Neural progenitor cell (in vitro differentiated cells): ENCODE measurements around the gene KCNG3. TPM values are rescaled to one million over a fixed set of nuclear protein-coding genes. Genes with fewer than 3 reads are reported as not detected.

Experiments
- DNase-seq: peaks from one replicate; pipeline ENCODE4 v3.0.0-alpha.2; 2016; ENCODE audit warnings: low spot score
- H2AFZ ChIP-seq: fragments of 200-600 bp; sonication (generic); replicated peaks from 2 replicates; pipeline ENCODE4 v1.6.1; 2016; ENCODE audit warnings: antibody characterized with exemption
- H3F3A ChIP-seq: fragments of 200-600 bp; sonication (generic); 2 replicates; pipeline ENCODE4 v1.6.1; 2016; ENCODE audit warnings: antibody characterized with exemption, low read depth
- H3K27ac ChIP-seq: fragments of 200-600 bp; sonication (generic); 2 replicates; pipeline ENCODE4 v1.5.1; 2016; ENCODE audit warnings: mild to moderate bottlenecking
- H3K27me3 ChIP-seq: fragments of 200-600 bp; sonication (generic); 2 replicates; pipeline ENCODE4 v1.6.1; 2016; ENCODE audit warnings: mild to moderate bottlenecking, moderate library complexity
- H3K36me3 ChIP-seq: fragments of 200-600 bp; sonication (generic); 2 replicates; pipeline ENCODE4 v1.5.1; 2016
- H3K4me1 ChIP-seq: fragments of 200-600 bp; sonication (generic); 2 replicates; pipeline ENCODE4 v1.6.1; 2016; ENCODE audit warnings: mixed run types
- H3K4me2 ChIP-seq: fragments of 200-600 bp; sonication (generic); 2 replicates; pipeline ENCODE4 v1.6.1; 2016
- H3K4me3 ChIP-seq: fragments of 200-600 bp; sonication (generic); 2 replicates; pipeline ENCODE4 v1.5.1; 2016
- H3K79me2 ChIP-seq: fragments of 200-600 bp; sonication (generic); 2 replicates; pipeline ENCODE4 v1.6.1; 2016; ENCODE audit warnings: low read depth
- H3K9ac ChIP-seq: fragments of 200-600 bp; sonication (generic); 2 replicates; pipeline ENCODE4 v1.6.1; 2016
- H3K9me3 ChIP-seq: fragments of 200-600 bp; sonication (generic); 2 replicates; pipeline ENCODE4 v1.5.1; 2016; ENCODE audit warnings: low read depth
- H4K20me1 ChIP-seq: fragments of 200-600 bp; sonication (generic); 2 replicates; pipeline ENCODE4 v1.6.1; 2016; ENCODE audit warnings: low read depth
- H3K27ac Mint-ChIP-seq: 3 replicates; pipeline ENCODE4 v1.8.0; 2021; ENCODE audit warnings: mixed read lengths
- H3K27me3 Mint-ChIP-seq: 2 replicates; pipeline ENCODE4 v1.8.0; 2022; ENCODE audit warnings: low read depth, mild to moderate bottlenecking, inconsistent platforms, moderate library complexity, mixed read lengths; ENCODE audit not compliant: insufficient read depth
- H3K36me3 Mint-ChIP-seq: 3 replicates; pipeline ENCODE4 v1.8.0; 2021; ENCODE audit warnings: mixed read lengths
- H3K4me1 Mint-ChIP-seq: 3 replicates; pipeline ENCODE4 v1.8.0; 2021; ENCODE audit warnings: mixed read lengths
- H3K4me3 Mint-ChIP-seq: 3 replicates; pipeline ENCODE4 v1.8.0; 2021; ENCODE audit warnings: mild to moderate bottlenecking, moderate library complexity, mixed read lengths
- H3K9me3 Mint-ChIP-seq: 3 replicates; pipeline ENCODE4 v1.8.0; 2020; ENCODE audit warnings: mixed read lengths
- CTCF ChIP-seq: fragments of 200-600 bp; sonication (generic); IDR thresholded peaks from 2 replicates; pipeline ENCODE4 v1.5.1; 2017; ENCODE audit warnings: antibody characterized with exemption, mild to moderate bottlenecking
- EZH2 ChIP-seq: fragments of 200-600 bp; sonication (generic); IDR thresholded peaks from 2 replicates; pipeline ENCODE4 v1.6.1; 2017; ENCODE audit warnings: antibody characterized with exemption, mild to moderate bottlenecking, moderate library complexity
- EZH2phosphoT487 ChIP-seq: fragments of 200-600 bp; sonication (generic); IDR thresholded peaks from 2 replicates; pipeline ENCODE4 v1.6.1; 2017; ENCODE audit warnings: antibody characterized with exemption
- total RNA-seq: library from RNA; depleted of rRNA; stranded (reverse); fragments of >200 nt; gene quantifications from 2 replicates; pipeline ENCODE4 v1.2.3, GENCODE V29; 2015; ENCODE audit warnings: low replicate concordance

Gene KCNG3
- total RNA-seq, 1 donor from 2014 or later = 7.8 TPM

DNA sequence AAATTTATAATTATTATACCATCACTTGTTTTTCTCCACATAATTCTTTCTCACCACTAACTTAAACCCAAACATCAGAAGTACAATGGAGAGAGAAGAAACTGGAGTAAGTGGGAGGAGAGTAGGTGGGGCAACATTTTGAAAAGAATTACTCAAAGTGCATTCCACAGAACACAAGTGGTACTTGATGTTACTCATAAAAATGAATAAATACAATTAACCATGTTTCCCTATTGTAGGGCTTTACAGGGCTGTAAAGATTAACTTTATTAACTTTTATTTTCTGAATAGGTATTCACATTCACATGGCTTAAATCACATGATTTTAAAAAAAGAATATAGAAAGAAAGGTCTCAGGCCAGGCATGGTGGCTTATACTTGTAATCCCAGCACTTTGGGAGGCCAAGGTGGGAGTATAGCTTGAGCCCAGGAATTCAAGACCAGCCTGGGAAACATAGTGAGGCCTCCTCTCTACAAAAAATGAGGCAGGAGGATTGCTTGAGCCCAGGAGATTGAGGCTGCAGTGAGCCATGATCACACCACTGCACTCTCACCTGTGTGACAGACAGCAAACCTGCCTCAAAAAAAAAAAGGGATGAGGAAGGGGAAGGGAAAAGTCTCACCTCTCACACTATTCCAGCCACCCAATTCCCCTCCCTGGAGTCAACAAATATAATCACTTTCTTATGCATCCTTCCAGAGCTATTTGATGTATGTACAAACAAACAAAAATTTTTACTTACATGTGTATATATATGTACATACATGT is 47.1 kb downstream of the KCNG3 start:
- peaks cover 16% of the 10 kb centered on the region for H3K4me1 Mint-ChIP-seq

GRCh38 chr2:42443718-42444399 is 49.9 kb downstream of the KCNG3 start:
- no peaks in the 10 kb centered on the region for H3K36me3 ChIP-seq
- no peaks in the 10 kb centered on the region for H3F3A ChIP-seq
- no peak overlapping the region for H2AFZ ChIP-seq
- Mint-ChIP-seq H3K27ac (peak overlapping the region; percentile 20), H3K4me1 (peaks cover 16% of the 10 kb centered on the region), H3K4me3 (no peak overlapping the region), H3K9me3 (no peaks in the 10 kb centered on the region), H3K36me3 (no peaks in the 10 kb centered on the region), H3K27me3 (no peaks in the 10 kb centered on the region)
- no peaks in the 10 kb centered on the region for H3K27me3 ChIP-seq
- no peak for DNase-seq
- no peak overlapping the region for H3K4me3 ChIP-seq
- TF ChIP-seq EZH2phosphoT487 = no peak
- no peak for TF ChIP-seq EZH2
- no peak for TF ChIP-seq CTCF
- H3K27ac ChIP-seq = no peak overlapping the region
- H3K9me3 ChIP-seq = no peaks in the 10 kb centered on the region
- no peak overlapping the region for H3K4me2 ChIP-seq
- H3K79me2 ChIP-seq = no peaks in the 10 kb centered on the region
- H3K9ac ChIP-seq = no peak overlapping the region
- no peaks in the 10 kb centered on the region for H3K4me1 ChIP-seq
- no peaks in the 10 kb centered on the region for H4K20me1 ChIP-seq

More for the DNA sequence above, 47.1 kb downstream of the KCNG3 start:
- Mint-ChIP-seq H3K36me3 (no peaks in the 10 kb centered on the region), H3K9me3 (no peaks in the 10 kb centered on the region), H3K4me3 (no peak overlapping the region), H3K27me3 (no peaks in the 10 kb centered on the region), H3K27ac (no peak overlapping the region)
- no peak overlapping the region for H3K9ac ChIP-seq
- no peak for TF ChIP-seq EZH2phosphoT487
- TF ChIP-seq EZH2 = no peak
- TF ChIP-seq CTCF = no peak
- no peak for DNase-seq
- no peaks in the 10 kb centered on the region for H3K36me3 ChIP-seq
- no peaks in the 10 kb centered on the region for H3K4me1 ChIP-seq
- no peaks in the 10 kb centered on the region for H4K20me1 ChIP-seq
- H3K27me3 ChIP-seq = no peaks in the 10 kb centered on the region
- no peak overlapping the region for H3K27ac ChIP-seq
- H2AFZ ChIP-seq = no peak overlapping the region
- no peak overlapping the region for H3K4me3 ChIP-seq
- H3K79me2 ChIP-seq = no peaks in the 10 kb centered on the region
- H3K4me2 ChIP-seq = no peak overlapping the region
- no peaks in the 10 kb centered on the region for H3F3A ChIP-seq
- H3K9me3 ChIP-seq = no peaks in the 10 kb centered on the region

DNA sequence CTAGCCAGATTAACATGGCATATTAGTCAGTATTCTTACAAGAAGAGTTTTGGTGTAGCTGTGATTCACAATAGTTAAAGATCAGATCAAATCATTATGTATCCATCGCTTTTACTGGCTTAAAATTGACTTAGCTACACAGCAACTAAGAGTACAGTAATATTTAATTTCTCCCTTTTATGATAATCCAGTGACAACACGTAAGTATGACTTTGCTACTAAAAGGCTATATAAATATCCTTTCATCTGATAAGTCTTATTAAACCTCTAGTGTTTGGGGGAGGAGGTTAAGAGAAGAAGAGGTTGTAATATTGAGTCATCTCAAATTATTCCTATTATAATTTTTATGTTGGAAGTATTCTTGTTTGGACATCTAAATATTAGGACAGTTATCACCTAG is 51.0 kb downstream of the KCNG3 start:
- Mint-ChIP-seq H3K36me3 (no peaks in the 10 kb centered on the region), H3K4me3 (no peak overlapping the region), H3K9me3 (no peaks in the 10 kb centered on the region), H3K27ac (no peak overlapping the region), H3K4me1 (peaks cover 16% of the 10 kb centered on the region), H3K27me3 (peaks cover 2% of the 10 kb centered on the region)
- Histone ChIP-seq H4K20me1 (no peaks in the 10 kb centered on the region), H3K9ac (no peak overlapping the region), H3F3A (no peaks in the 10 kb centered on the region), H3K27me3 (no peaks in the 10 kb centered on the region), H3K4me1 (no peaks in the 10 kb centered on the region), H3K27ac (no peak overlapping the region), H3K4me3 (no peak overlapping the region), H3K9me3 (no peaks in the 10 kb centered on the region), H3K36me3 (no peaks in the 10 kb centered on the region), H2AFZ (no peak overlapping the region), H3K79me2 (no peaks in the 10 kb centered on the region), H3K4me2 (no peak overlapping the region)
- DNase-seq = no peak
- no peak for TF ChIP-seq EZH2

GRCh38 chr2:42438685-42439084 is 55.1 kb downstream of the KCNG3 start:
- Histone ChIP-seq H4K20me1 (no peaks in the 10 kb centered on the region), H2AFZ (no peak overlapping the region), H3K27me3 (no peaks in the 10 kb centered on the region), H3K4me2 (no peak overlapping the region), H3K4me3 (no peak overlapping the region), H3K9ac (no peak overlapping the region), H3K4me1 (no peaks in the 10 kb centered on the region), H3K9me3 (no peaks in the 10 kb centered on the region), H3K36me3 (no peaks in the 10 kb centered on the region), H3K27ac (no peak overlapping the region), H3F3A (no peaks in the 10 kb centered on the region), H3K79me2 (no peaks in the 10 kb centered on the region)
- Mint-ChIP-seq H3K27ac (no peak overlapping the region), H3K9me3 (no peaks in the 10 kb centered on the region), H3K27me3 (peaks cover 2% of the 10 kb centered on the region), H3K4me3 (no peak overlapping the region), H3K4me1 (peaks cover 2% of the 10 kb centered on the region), H3K36me3 (no peaks in the 10 kb centered on the region)
- TF ChIP-seq EZH2phosphoT487 (no peak), CTCF (no peak)
- DNase-seq = no peak
